Lung microvascular endothelial cell (primary cell): ENCODE measurements around the gene PPP1R14C. TPM values are rescaled to one million over a fixed set of nuclear protein-coding genes. Genes with fewer than 3 reads are reported as not detected.

Source experiments
- DNase-seq, 2 donors: peaks; one replicate each; pipeline versions ENCODE4 v3.0.0 to v3.0.0-alpha.2; 2010; ENCODE audit warnings: low read depth in 2 of 2
- total RNA-seq: library from RNA; depleted of rRNA; stranded (reverse); fragments of >200 nt; gene quantifications from 2 replicates; pipeline ENCODE4 v1.2.1, GENCODE V29; 2014

PPP1R14C gene
- total RNA-seq, 1 donor from 2014 or later = not detected

- DNase-seq = no peak
Measured at GRCh38 chr6:150270330-150271052, 127.6 kb downstream of the PPP1R14C start.

GRCh38 chr6:150271172-150271500 is 128.3 kb downstream of the PPP1R14C start:
- DNase-seq = no peak

- DNase-seq = no peak
Measured at GRCh38 chr6:150271501-150272263, 128.8 kb downstream of the PPP1R14C start.

GRCh38 chr6:150272264-150272975 is 129.6 kb downstream of the PPP1R14C start:
- DNase-seq = no peak

- no peak for DNase-seq
Measured at GRCh38 chr6:150272976-150273315, 130.1 kb downstream of the PPP1R14C start.

GRCh38 chr6:150273457-150274309 is 130.8 kb downstream of the PPP1R14C start:
- no peak for DNase-seq

- no peak for DNase-seq
Measured at GRCh38 chr6:150275489-150275888, 132.6 kb downstream of the PPP1R14C start.

GRCh38 chr6:150276168-150276936 is 133.5 kb downstream of the PPP1R14C start:
- DNase-seq = no peak

- no peak for DNase-seq
Measured at GRCh38 chr6:150276937-150277742, 134.3 kb downstream of the PPP1R14C start.

GRCh38 chr6:150279533-150279932 is 136.7 kb downstream of the PPP1R14C start:
- no peak for DNase-seq

GRCh38 chr6:150280703-150281102 is 137.9 kb downstream of the PPP1R14C start:
- DNase-seq = no peak

GRCh38 chr6:150281767-150282166 is 138.9 kb downstream of the PPP1R14C start:
- DNase-seq = no peak

- DNase-seq = no peak
Measured at GRCh38 chr6:150282806-150283205, 140.0 kb downstream of the PPP1R14C start.

- DNase-seq = no peak
Measured at GRCh38 chr6:150286460-150286859, 143.6 kb downstream of the PPP1R14C start.

- no peak for DNase-seq
Measured at GRCh38 chr6:150286912-150287311, 144.1 kb downstream of the PPP1R14C start.

GRCh38 chr6:150288456-150288855 is 145.6 kb downstream of the PPP1R14C start:
- DNase-seq = no peak

- no peak for DNase-seq
Measured at GRCh38 chr6:150289454-150290071, 146.7 kb downstream of the PPP1R14C start.

- DNase-seq = no peak
Measured at GRCh38 chr6:150290429-150290828, 147.6 kb downstream of the PPP1R14C start.

- DNase-seq = no peak
Measured at GRCh38 chr6:150291968-150292710, 149.3 kb downstream of the PPP1R14C start.
